H9 (cell line): Measurements from ENCODE around the gene GLYATL1B. TPM values are rescaled to one million over a fixed set of nuclear protein-coding genes. Genes with fewer than 3 reads are reported as not detected.

Experiments used
- DNase-seq: peaks from one replicate; pipeline ENCODE4 v3.0.0-alpha.2; 2017
- H2AFZ ChIP-seq: one replicate; pipeline ENCODE4 v1.6.1; 2013; ENCODE audit warnings: mild to moderate bottlenecking, low read length, control low read depth, moderate library complexity
- H2AK5ac ChIP-seq: 2 replicates; pipeline ENCODE4 v1.6.1; 2013; ENCODE audit warnings: low read length, control low read depth, mixed read lengths; ENCODE audit not compliant: insufficient read length
- H2BK120ac ChIP-seq: one replicate; pipeline ENCODE4 v1.6.1; 2013; ENCODE audit warnings: low read depth, mild to moderate bottlenecking, low read length, control low read depth, inconsistent platforms; ENCODE audit not compliant: poor library complexity, severe bottlenecking
- H2BK12ac ChIP-seq: 2 replicates; pipeline ENCODE4 v1.6.1; 2013; ENCODE audit warnings: low read length, control low read depth, mixed read lengths, low read depth; ENCODE audit not compliant: insufficient read length
- H2BK15ac ChIP-seq: 2 replicates; pipeline ENCODE4 v1.6.1; 2013; ENCODE audit warnings: low read depth, low read length, control low read depth
- H2BK20ac ChIP-seq: one replicate; pipeline ENCODE4 v1.6.1; 2013; ENCODE audit warnings: low read depth, mild to moderate bottlenecking, low read length, control low read depth, inconsistent platforms; ENCODE audit not compliant: poor library complexity, severe bottlenecking
- H2BK5ac ChIP-seq: 2 replicates; pipeline ENCODE4 v1.6.1; 2013; ENCODE audit warnings: low read length, control low read depth, mixed read lengths; ENCODE audit not compliant: insufficient read length
- H3K14ac ChIP-seq: 2 replicates; pipeline ENCODE4 v1.6.1; 2013; ENCODE audit warnings: low read length, control low read depth; ENCODE audit not compliant: insufficient read depth
- H3K18ac ChIP-seq: 2 replicates; pipeline ENCODE4 v1.6.1; 2013; ENCODE audit warnings: low read depth, mild to moderate bottlenecking, mixed read lengths, low read length, control low read depth; ENCODE audit not compliant: insufficient read length
- H3K23ac ChIP-seq: 2 replicates; pipeline ENCODE4 v1.6.1; 2013; ENCODE audit warnings: low read length, control low read depth, mixed read lengths, low read depth; ENCODE audit not compliant: insufficient read length
- H3K23me2 ChIP-seq: 2 replicates; pipeline ENCODE4 v1.6.1; 2013; ENCODE audit warnings: low read depth, mild to moderate bottlenecking, mixed read lengths, low read length, control low read depth; ENCODE audit not compliant: insufficient read length, poor library complexity, severe bottlenecking
- H3K27ac ChIP-seq: 2 replicates; pipeline ENCODE4 v1.5.1; 2013; ENCODE audit warnings: low read length, control low read depth, mixed read lengths, low read depth; ENCODE audit not compliant: insufficient read length
- H3K27me3 ChIP-seq: 2 replicates; pipeline ENCODE4 v1.6.1; 2013; ENCODE audit warnings: low read length, control low read depth, inconsistent platforms; ENCODE audit not compliant: insufficient read depth
- H3K4ac ChIP-seq: 2 replicates; pipeline ENCODE4 v1.6.1; 2013; ENCODE audit warnings: low read depth, mild to moderate bottlenecking, control low read depth, inconsistent platforms, low read length, moderate library complexity
- H3K4me1 ChIP-seq: 2 replicates; pipeline ENCODE4 v1.6.1; 2013; ENCODE audit warnings: low read length, control low read depth, inconsistent platforms; ENCODE audit not compliant: insufficient read depth
- H3K4me2 ChIP-seq: 2 replicates; pipeline ENCODE4 v1.6.1; 2013; ENCODE audit warnings: low read length, control low read depth, mixed read lengths; ENCODE audit not compliant: insufficient read length, insufficient read depth
- H3K56ac ChIP-seq: 2 replicates; pipeline ENCODE4 v1.6.1; 2013; ENCODE audit warnings: low read depth, mild to moderate bottlenecking, mixed read lengths, low read length, control low read depth; ENCODE audit not compliant: insufficient read length
- H3K79me1 ChIP-seq: 2 replicates; pipeline ENCODE4 v1.6.1; 2013; ENCODE audit warnings: low read depth, mild to moderate bottlenecking, moderate library complexity, low read length, control low read depth, inconsistent platforms; ENCODE audit not compliant: insufficient read depth, poor library complexity, severe bottlenecking
- H3K79me2 ChIP-seq: 2 replicates; pipeline ENCODE4 v1.6.1; 2013; ENCODE audit warnings: low read length, control low read depth, inconsistent platforms; ENCODE audit not compliant: insufficient read depth
- H3K9ac ChIP-seq: 2 replicates; pipeline ENCODE4 v1.6.1; 2013; ENCODE audit warnings: low read length, control low read depth, mixed read lengths; ENCODE audit not compliant: insufficient read length; ENCODE audit errors: extremely low read depth
- H3K9me3 ChIP-seq: one replicate; pipeline ENCODE4 v1.6.1; 2013; ENCODE audit warnings: low read depth, low read length, inconsistent platforms; ENCODE audit not compliant: control insufficient read depth
- H3T11ph ChIP-seq: one replicate; pipeline ENCODE4 v1.6.1; 2013; ENCODE audit warnings: mild to moderate bottlenecking, low read length, control low read depth, inconsistent platforms
- H4K20me1 ChIP-seq: one replicate; pipeline ENCODE4 v1.6.1; 2013; ENCODE audit not compliant: control insufficient read depth, insufficient read length, insufficient read depth
- H4K5ac ChIP-seq: 2 replicates; pipeline ENCODE4 v1.6.1; 2013; ENCODE audit warnings: low read depth, mild to moderate bottlenecking, mixed read lengths, low read length, control low read depth; ENCODE audit not compliant: insufficient read length
- H4K8ac ChIP-seq: replicated peaks from 2 replicates; pipeline ENCODE4 v1.6.1; 2013; ENCODE audit warnings: low read length, control low read depth, mixed read lengths, low read depth; ENCODE audit not compliant: insufficient read length
- H4K91ac ChIP-seq: 2 replicates; pipeline ENCODE4 v1.6.1; 2013; ENCODE audit warnings: low read depth, mild to moderate bottlenecking, moderate library complexity, mixed read lengths, low read length, control low read depth; ENCODE audit not compliant: insufficient read length
- H3K27ac Mint-ChIP-seq, 3 experiments: 2 replicates in 2 of 3; 3 replicates in 1 of 3; pipeline ENCODE4 v1.8.0; 2020 to 2021; ENCODE audit warnings: mixed read lengths in 3 of 3, mild to moderate bottlenecking in 1 of 3, moderate library complexity in 1 of 3
- H3K27me3 Mint-ChIP-seq: 2 replicates; pipeline ENCODE4 v1.8.0; 2021; ENCODE audit warnings: low read depth, mild to moderate bottlenecking, moderate library complexity, mixed read lengths
- H3K36me3 Mint-ChIP-seq, 3 experiments: 2 replicates in 2 of 3; 3 replicates in 1 of 3; pipeline ENCODE4 v1.8.0; 2020 to 2021; ENCODE audit warnings: low read depth in 3 of 3, mixed read lengths in 3 of 3; ENCODE audit not compliant: insufficient read depth in 1 of 3
- H3K4me1 Mint-ChIP-seq, 2 experiments: 2 replicates each; pipeline ENCODE4 v1.8.0; 2020; ENCODE audit warnings: mixed read lengths in 2 of 2
- H3K4me3 Mint-ChIP-seq, 2 experiments: 2 replicates in 1 of 2; 3 replicates in 1 of 2; pipeline ENCODE4 v1.8.0; 2020 to 2021; ENCODE audit warnings: mild to moderate bottlenecking in 2 of 2, mixed read lengths in 2 of 2, moderate library complexity in 1 of 2
- H3K9me3 Mint-ChIP-seq, 2 experiments: 2 replicates in 1 of 2; 3 replicates in 1 of 2; pipeline ENCODE4 v1.8.0; 2020; ENCODE audit warnings: mild to moderate bottlenecking in 2 of 2, mixed read lengths in 2 of 2, moderate library complexity in 1 of 2
- CTCF ChIP-seq: fragments of 200-600 bp; sonication (generic); conservative IDR thresholded peaks from 3 replicates; pipeline ENCODE4 v1.8.0; 2021; ENCODE audit warnings: antibody characterized with exemption, mild to moderate bottlenecking
- WGBS: extraction: QIAGEN DNeasy Blood & Tissue Kit; methylation state at CpG from one replicate; pipeline ENCODE4 v1.1.7; 2013; ENCODE audit warnings: missing lambda C conversion rate, low lambda C conversion rate, mixed read lengths; ENCODE audit not compliant: insufficient read length; ENCODE audit errors: extremely low coverage; 5-methylcytosine and 5-hydroxymethylcytosine counted together
- total RNA-seq: library from RNA; stranded (reverse); gene quantifications from 2 replicates; pipeline ENCODE4 v1.2.1, GENCODE V29; 2021

Gene GLYATL1B
- total RNA-seq, 1 experiment from 2014 or later = not detected

- H3K36me3 Mint-ChIP-seq = peaks cover 77 to 85% (median 81%) of the 10 kb centered on the region in 3 experiments
Observed at GRCh38 chr11:59115553-59115952, 29.4 kb downstream of the GLYATL1B start.

More at GRCh38 chr11:59115553-59115952, 29.4 kb downstream of the GLYATL1B start:
- no peak for TF ChIP-seq CTCF
- H2AK5ac ChIP-seq = no peak overlapping the region
- no peaks in the 10 kb centered on the region for H4K20me1 ChIP-seq
- Mint-ChIP-seq H3K4me1 (no peaks in the 10 kb centered on the region), H3K27me3 (no peaks in the 10 kb centered on the region), H3K4me3 (no peak overlapping the region; a peak in 1 of 5 replicates), H3K27ac (no peak overlapping the region), H3K9me3 (peaks cover 24 to 38% of the 10 kb centered on the region in 2 experiments)
- no peak overlapping the region for H2BK12ac ChIP-seq
- no peak overlapping the region for H2BK5ac ChIP-seq
- DNase-seq = no peak
- no peak overlapping the region for H4K8ac ChIP-seq
- no peak overlapping the region for H2AFZ ChIP-seq
- peaks cover 14% of the 10 kb centered on the region for H3K9me3 ChIP-seq
- H3T11ph ChIP-seq = no peak overlapping the region
- no peak overlapping the region for H3K27ac ChIP-seq
- no peak overlapping the region for H3K18ac ChIP-seq
- no peaks in the 10 kb centered on the region for H3K23me2 ChIP-seq
- no peak overlapping the region for H3K9ac ChIP-seq
- H2BK20ac ChIP-seq = no peak overlapping the region
- no peak overlapping the region for H2BK120ac ChIP-seq
- WGBS = no CpG with 5 or more reads among the region's 1 CpG
- no peak overlapping the region for H3K4ac ChIP-seq
- H3K27me3 ChIP-seq = no peaks in the 10 kb centered on the region
- no peaks in the 10 kb centered on the region for H3K4me1 ChIP-seq
- no peak overlapping the region for H3K4me2 ChIP-seq
- H3K14ac ChIP-seq = no peak overlapping the region
- no peak overlapping the region for H2BK15ac ChIP-seq
- no peak overlapping the region for H4K5ac ChIP-seq
- H3K56ac ChIP-seq = no peak overlapping the region
- H3K79me2 ChIP-seq = no peaks in the 10 kb centered on the region
- H4K91ac ChIP-seq = no peak overlapping the region
- no peak overlapping the region for H3K23ac ChIP-seq
- no peaks in the 10 kb centered on the region for H3K79me1 ChIP-seq
